ENCODE results near the gene CD68. TPM values are rescaled to one million over a fixed set of nuclear protein-coding genes. Genes with fewer than 3 reads are reported as not detected.

Gene CD68
- total RNA-seq, 1 experiment from 2014 or later, result 30.2 TPM

- no peaks in the 10 kb centered on the region for H3F3A ChIP-seq (ENCODE audit: low read length, unreplicated experiment)
- intact Hi-C loops (cut with micrococcal nuclease), result loop anchor here (1.0 kb wide), 1 partner anchor 46 kb away; no protein-coding TSS in a partner anchor
- peak overlapping the region; percentile 100 for H3K4me2 ChIP-seq (ENCODE audit: low read length)
- no peaks in the 10 kb centered on the region for H3K27me3 ChIP-seq (ENCODE audit: low read length)
- no TSS peak for BruUV-seq (replicated peaks)
- TF ChIP-seq EZH2phosphoT487 (IDR thresholded peaks at IDR 0.05; ENCODE audit: borderline replicate concordance, low read length), result no peak
- no peak for TF ChIP-seq CTCF (conservative IDR thresholded peaks at IDR 0.05; ENCODE audit: low read depth, low read length)
- TF ChIP-seq EZH2 (IDR thresholded peaks at IDR 0.05; ENCODE audit: low read length, unreplicated experiment), result no peak
- H3K9me2 ChIP-seq (replicated peaks; ENCODE audit: low read length), result no peaks in the 10 kb centered on the region
- peaks cover 9% of the 10 kb centered on the region; the same call in 1 of the 2 replicates for H3K36me3 ChIP-seq (ENCODE audit: low read depth, low read length)
- no peaks in the 10 kb centered on the region for H4K20me1 ChIP-seq (ENCODE audit: low read length)
- ChIA-PET CTCF (interaction anchor here (0.7 to 1.6 kb wide), 9 partner anchors 23 to 178 kb away, joined by 3 to 8 read pairs (median 4); partner anchors contain the start of genes MPDU1, SAT2, TMEM102 and TP53), POLR2A (ENCODE audit: unreplicated experiment) (interaction anchor here (0.6 kb wide), 1 partner anchor 21 kb away, joined by 3 read pairs; no protein-coding TSS in a partner anchor)
- no peak overlapping the region for H3K27ac ChIP-seq (ENCODE audit: low read length)
- peaks cover 36% of the 10 kb centered on the region for H3K79me2 ChIP-seq (ENCODE audit: low read length)
- H3K9me3 ChIP-seq (ENCODE audit: low read length), result no peaks in the 10 kb centered on the region
- DNase-seq (peak; percentile 56), ATAC-seq (peak; percentile 57)
- peak overlapping the region; percentile 98 for H3K9ac ChIP-seq (ENCODE audit: low read length)
- H3K4me1 ChIP-seq (ENCODE audit: insufficient read depth, low read length), result peaks cover 37% of the 10 kb centered on the region
- peak overlapping the region; percentile 95 for H3K4me3 ChIP-seq (ENCODE audit: low read length)
- no peak overlapping the region; the same call in 1 of the 2 replicates for H2AFZ ChIP-seq (ENCODE audit: low read length)
Observed at GRCh38 chr17:7560172-7561027, 19.0 kb upstream of the CD68 start.

GRCh38 chr17:7561028-7561575 is 18.3 kb upstream of the CD68 start:
- Histone ChIP-seq H3K4me3 (ENCODE audit: low read length) (peak overlapping the region; percentile 95), H2AFZ (ENCODE audit: low read length) (peak overlapping the region; percentile 75), H3K36me3 (ENCODE audit: low read depth, low read length) (peaks cover 14% of the 10 kb centered on the region; the same call in 1 of the 2 replicates), H3K27me3 (ENCODE audit: low read length) (no peaks in the 10 kb centered on the region), H3K9ac (ENCODE audit: low read length) (peak overlapping the region; percentile 98), H3K27ac (ENCODE audit: low read length) (peak overlapping the region; percentile 73), H3K4me1 (ENCODE audit: insufficient read depth, low read length) (peaks cover 37% of the 10 kb centered on the region), H3F3A (ENCODE audit: low read length, unreplicated experiment) (no peaks in the 10 kb centered on the region), H3K9me2 (replicated peaks; ENCODE audit: low read length) (no peaks in the 10 kb centered on the region), H3K4me2 (ENCODE audit: low read length) (peak overlapping the region; percentile 100), H3K79me2 (ENCODE audit: low read length) (peaks cover 42% of the 10 kb centered on the region), H4K20me1 (ENCODE audit: low read length) (no peaks in the 10 kb centered on the region), H3K9me3 (ENCODE audit: low read length) (no peaks in the 10 kb centered on the region)
- intact Hi-C loops (cut with micrococcal nuclease), result loop anchor here (1.0 kb wide), 1 partner anchor 47 kb away; no protein-coding TSS in a partner anchor
- TF ChIP-seq EZH2phosphoT487 (IDR thresholded peaks at IDR 0.05; ENCODE audit: borderline replicate concordance, low read length) (no peak), EZH2 (IDR thresholded peaks at IDR 0.05; ENCODE audit: low read length, unreplicated experiment) (no peak), CTCF (conservative IDR thresholded peaks at IDR 0.05; ENCODE audit: low read depth, low read length) (peak; percentile 64)
- BruUV-seq (replicated peaks), result TSS peak; percentile 76
- ChIA-PET CTCF (interaction anchor here (1.0 to 1.6 kb wide), 6 partner anchors 30 to 127 kb away, joined by 3 to 8 read pairs (median 6); partner anchors contain the start of genes TMEM102, TP53 and WRAP53), POLR2A (ENCODE audit: unreplicated experiment) (interaction anchor here (0.5 to 0.6 kb wide), 2 partner anchors 21 to 126 kb away, joined by 3 read pairs; partner anchors contain the start of gene TMEM102)
- DNase-seq (peak; percentile 84), ATAC-seq (peak; percentile 64)
